ENCODE measurements around the gene SH3GL2. TPM values are rescaled to one million over a fixed set of nuclear protein-coding genes. Genes with fewer than 3 reads are reported as not detected.

The SH3GL2 gene
- total RNA-seq, 2 donors from 2014 or later: not detected

DNA sequence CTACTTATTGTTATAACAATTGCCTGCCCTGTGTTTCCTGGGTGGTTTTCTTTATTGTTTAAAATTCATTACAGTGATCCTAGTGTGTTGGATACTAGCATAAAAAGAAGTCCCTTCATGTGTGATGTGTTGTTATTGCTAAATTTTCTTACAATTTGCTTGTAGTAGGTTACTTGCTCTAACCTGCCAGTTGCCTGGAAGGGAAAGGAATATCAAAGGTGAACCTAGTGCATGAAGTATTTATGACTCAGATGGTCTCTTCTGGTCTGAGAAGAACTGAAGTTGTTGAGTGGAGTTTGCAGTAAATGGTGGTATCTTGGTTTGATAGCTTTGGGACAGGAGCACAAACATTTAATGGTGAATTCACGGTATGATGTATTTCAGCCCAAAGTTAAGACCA lies 58.0 kb downstream of the SH3GL2 start:
- intact Hi-C loops (cut with DNase I): no loop called here
- no peak for DNase-seq (ENCODE audit: low spot score)

- intact Hi-C loops (cut with DNase I): no loop called here
Observed at GRCh38 chr9:17637229-17637628, 58.4 kb downstream of the SH3GL2 start.

GRCh38 chr9:17648516-17648915 lies 69.7 kb downstream of the SH3GL2 start:
- intact Hi-C loops (cut with DNase I): no loop called here
- DNase-seq (ENCODE audit: low spot score): no peak

More at GRCh38 chr9:17637229-17637628, 58.4 kb downstream of the SH3GL2 start:
- DNase-seq (ENCODE audit: low spot score): no peak

GRCh38 chr9:17651725-17652124 lies 72.9 kb downstream of the SH3GL2 start:
- DNase-seq (ENCODE audit: low spot score): no peak
- intact Hi-C loops (cut with DNase I): no loop called here

DNA sequence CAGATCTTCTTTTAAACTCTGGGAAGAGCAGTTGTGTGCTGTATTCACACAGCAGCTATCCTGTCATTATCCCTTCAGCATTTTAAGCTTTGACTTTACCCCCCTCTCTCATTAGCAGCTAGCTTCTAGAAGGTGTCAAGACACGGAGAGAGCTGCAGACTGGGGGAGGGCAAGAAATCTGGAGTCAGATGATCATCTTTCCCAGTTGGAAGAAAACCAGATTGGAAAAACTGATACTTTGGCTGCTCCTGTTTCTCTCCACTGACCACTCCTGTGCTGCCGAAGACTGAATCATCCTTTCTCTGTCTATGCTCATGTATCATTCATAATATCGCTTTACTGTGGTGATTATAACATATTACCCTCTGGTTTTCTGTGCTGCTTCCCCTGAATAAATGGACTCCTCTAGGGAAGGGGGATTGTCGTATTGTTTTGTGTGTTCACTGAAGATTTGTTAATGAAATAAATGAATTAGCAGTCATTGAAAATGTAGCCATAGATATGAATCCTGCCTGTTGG lies 75.1 kb downstream of the SH3GL2 start:
- intact Hi-C loops (cut with DNase I): no loop called here
- no peak for DNase-seq (ENCODE audit: low spot score)

DNA sequence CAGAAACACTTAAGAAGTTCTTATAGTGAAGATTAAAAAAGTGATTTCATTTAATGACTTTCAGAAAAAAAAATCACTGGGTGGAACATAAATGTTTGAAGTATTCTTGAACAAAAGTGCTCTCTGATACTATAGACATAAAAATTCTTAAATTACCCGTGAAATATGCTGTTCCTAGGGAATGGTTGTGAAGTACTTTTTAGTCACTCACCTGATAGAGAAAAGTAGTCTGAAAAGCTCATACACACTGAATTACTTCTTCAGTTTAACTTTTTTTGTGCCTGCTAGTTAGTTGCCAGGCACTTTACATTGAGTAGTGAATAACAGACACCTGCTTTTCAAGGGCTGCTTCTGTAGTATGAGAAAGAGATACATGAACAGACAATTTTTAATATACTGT lies 78.0 kb downstream of the SH3GL2 start:
- intact Hi-C loops (cut with DNase I): no loop called here

GRCh38 chr9:17658237-17658636 lies 79.4 kb downstream of the SH3GL2 start:
- intact Hi-C loops (cut with DNase I): no loop called here
- no peak for DNase-seq (ENCODE audit: low spot score)

More for the DNA sequence above, 78.0 kb downstream of the SH3GL2 start:
- no peak for DNase-seq (ENCODE audit: low spot score)

DNA sequence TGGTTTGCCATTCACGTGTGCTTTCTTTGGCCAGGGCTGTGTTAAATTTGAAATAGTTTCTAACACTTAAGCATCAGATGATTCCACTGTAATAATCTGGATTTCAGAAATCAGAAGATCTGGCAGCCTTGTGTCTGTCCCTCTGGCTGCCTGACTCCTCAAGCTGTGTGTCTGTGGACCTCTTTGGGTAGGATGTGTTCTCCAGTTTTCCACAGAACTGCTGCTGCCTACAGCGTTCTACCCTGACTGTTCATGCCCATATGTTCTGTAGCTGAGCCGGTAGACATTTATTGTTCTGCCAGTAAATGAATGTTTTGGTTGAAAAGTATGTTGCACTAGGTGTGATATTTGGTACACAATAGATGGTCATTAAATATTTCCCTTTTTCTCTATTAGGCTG lies 81.3 kb downstream of the SH3GL2 start:
- no peak for DNase-seq (ENCODE audit: low spot score)
- intact Hi-C loops (cut with DNase I): no loop called here

DNA sequence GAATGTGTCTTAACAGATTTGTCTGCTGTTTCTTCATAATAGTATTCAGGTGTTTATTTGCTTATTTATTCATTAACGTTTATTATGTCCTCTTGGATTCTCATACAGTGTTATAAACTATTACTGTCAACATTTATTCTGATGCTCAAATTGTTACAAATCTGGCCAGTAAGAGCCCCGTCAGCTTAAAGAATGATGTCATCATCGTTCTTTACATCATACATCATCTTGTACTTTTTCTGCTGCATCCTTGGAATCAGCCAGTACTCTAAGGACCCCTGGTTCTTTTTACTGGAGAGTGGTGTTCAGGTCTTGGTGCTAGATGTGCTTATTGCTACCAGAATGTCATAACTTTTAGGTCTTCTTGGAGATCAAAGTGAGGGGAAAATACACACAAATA lies 86.6 kb downstream of the SH3GL2 start:
- intact Hi-C loops (cut with DNase I): no loop called here
- DNase-seq (ENCODE audit: low spot score): no peak

GRCh38 chr9:17669206-17669605 lies 90.3 kb downstream of the SH3GL2 start:
- intact Hi-C loops (cut with DNase I): no loop called here
- DNase-seq (ENCODE audit: low spot score): no peak

- intact Hi-C loops (cut with DNase I): no loop called here
- DNase-seq (ENCODE audit: low spot score): no peak
Observed at GRCh38 chr9:17682684-17683083, 103.8 kb downstream of the SH3GL2 start.

- intact Hi-C loops (cut with DNase I): no loop called here
- DNase-seq (ENCODE audit: low spot score): no peak
Observed at GRCh38 chr9:17688834-17689233, 110.0 kb downstream of the SH3GL2 start.

- intact Hi-C loops (cut with DNase I): no loop called here
- no peak for DNase-seq (ENCODE audit: low spot score)
Observed at GRCh38 chr9:17694336-17694735, 115.5 kb downstream of the SH3GL2 start.

GRCh38 chr9:17695482-17695881 lies 116.6 kb downstream of the SH3GL2 start:
- no peak for DNase-seq (ENCODE audit: low spot score)
- intact Hi-C loops (cut with DNase I): no loop called here

- intact Hi-C loops (cut with DNase I): no loop called here
- DNase-seq (ENCODE audit: low spot score): no peak
Observed at GRCh38 chr9:17699615-17700330, 120.9 kb downstream of the SH3GL2 start.

DNA sequence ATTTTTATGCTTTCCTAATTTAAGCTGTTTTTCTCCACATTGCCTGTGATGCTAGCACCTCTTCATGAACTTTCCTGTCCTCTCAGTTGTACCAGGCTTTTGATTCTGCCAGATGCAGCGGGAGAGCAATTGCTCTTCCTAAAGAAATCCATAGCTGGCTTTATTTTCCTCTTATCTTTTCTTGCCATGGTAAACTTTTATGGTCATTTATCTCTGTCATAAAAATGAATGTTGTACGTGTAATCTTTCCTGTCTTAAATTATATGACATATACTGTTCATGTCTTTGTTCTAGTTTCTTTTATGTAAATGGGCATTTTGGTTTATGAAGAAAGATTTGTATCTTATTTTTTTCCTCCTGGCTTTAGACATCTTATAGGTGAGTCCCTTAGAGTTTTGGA lies 127.5 kb downstream of the SH3GL2 start:
- intact Hi-C loops (cut with DNase I): no loop called here
- DNase-seq (ENCODE audit: low spot score): no peak

DNA sequence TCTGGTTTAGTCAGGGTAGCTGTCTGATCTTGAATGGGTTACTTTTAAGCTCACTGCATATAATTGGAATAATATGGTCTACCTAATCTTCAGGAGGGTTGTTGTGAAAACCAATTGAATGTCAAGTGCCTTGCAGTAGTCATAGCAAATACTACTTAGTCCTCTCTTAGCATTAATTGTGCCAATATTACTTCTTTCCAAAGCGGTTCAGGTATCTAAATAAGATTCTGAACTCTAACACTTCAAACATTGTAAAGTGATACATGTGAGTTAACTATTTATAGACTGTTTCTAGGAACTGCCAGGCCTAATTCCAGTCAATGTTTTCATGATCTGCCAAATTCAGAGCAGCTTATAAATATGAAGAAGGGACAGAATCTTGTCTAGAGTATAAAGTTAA lies 140.2 kb downstream of the SH3GL2 start:
- intact Hi-C loops (cut with DNase I): no loop called here
- no peak for DNase-seq (ENCODE audit: low spot score)

- intact Hi-C loops (cut with DNase I): no loop called here
- no peak for DNase-seq (ENCODE audit: low spot score)
Observed at GRCh38 chr9:17721954-17722353, 143.1 kb downstream of the SH3GL2 start.

GRCh38 chr9:17723656-17724055 lies 144.8 kb downstream of the SH3GL2 start:
- no peak for DNase-seq (ENCODE audit: low spot score)
- intact Hi-C loops (cut with DNase I): no loop called here

GRCh38 chr9:17725399-17726010 lies 146.6 kb downstream of the SH3GL2 start:
- intact Hi-C loops (cut with DNase I): no loop called here
- no peak for DNase-seq (ENCODE audit: low spot score)

DNA sequence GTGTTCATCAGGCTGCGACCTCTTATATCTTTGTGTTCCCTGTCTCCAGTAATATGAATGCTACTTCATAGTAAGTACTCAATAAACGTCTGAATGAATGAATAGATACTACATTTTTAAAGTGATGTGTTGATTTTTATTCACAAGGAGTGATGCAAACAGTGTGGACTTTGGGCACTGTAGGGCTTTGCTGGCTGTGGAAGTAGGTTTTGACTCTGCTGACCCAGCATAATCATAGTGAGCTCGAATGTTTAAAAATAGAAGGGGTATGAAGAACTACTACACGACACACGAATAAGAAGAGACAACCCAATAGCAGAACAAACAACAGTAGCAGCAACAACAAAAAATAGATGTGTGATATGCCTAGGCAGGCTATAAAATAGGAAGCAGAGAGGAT lies 147.4 kb downstream of the SH3GL2 start:
- intact Hi-C loops (cut with DNase I): no loop called here
- DNase-seq (ENCODE audit: low spot score): no peak
